K562 (cell line): ENCODE data around the gene PCSK2. TPM values are rescaled to one million over a fixed set of nuclear protein-coding genes. Genes with fewer than 3 reads are reported as not detected.

Experiments used
- ZBTB40 ChIP-seq, 2 experiments: fragments of 450-650 bp in 1 of 2; sonication (generic) in 1 of 2; formaldehyde crosslinking in 1 of 2; IDR thresholded peaks; 2 replicates each; pipeline versions ENCODE4 v1.7.1 to v1.9.0; 2016 to 2022; ENCODE audit warnings: inconsistent platforms in 1 of 2, mild to moderate bottlenecking in 1 of 2, missing genetic modification reagents in 1 of 2
- polyA plus RNA-seq, 8 experiments: library from polyadenylated mRNA; depleted of rRNA in 4 of 8; stranded (reverse) in 5 of 8; unstranded in 3 of 8; fragments of >200 nt; fragmentation: Nextera tagmentation in 2 of 8; fragmentation: Illumina TruSeq in 1 of 8; extraction: Ambion mirVana in 2 of 8; extraction: Trizol in 1 of 8; gene quantifications; 2 replicates each; pipeline versions ENCODE4 v1.2.1 to v1.2.3, GENCODE V29; 2011 to 2014; ENCODE audit warnings: inconsistent platforms in 1 of 8, missing spikeins in 1 of 8
- total RNA-seq, 7 experiments: library from RNA; depleted of rRNA in 6 of 7; stranded (reverse); fragments of >200 nt in 6 of 7; fragmentation: Illumina TruSeq in 2 of 7; extraction: Trizol in 2 of 7; gene quantifications; 2 replicates each; pipeline versions ENCODE4 v1.2.1 to v1.2.3, GENCODE V29; 2011 to 2021; ENCODE audit warnings: low replicate concordance in 1 of 7

PCSK2 gene
- total and polyA plus RNA-seq, 9 of the 15 experiments (the other 6 are each of a cell fraction or from before 2014, with no cell fraction given), result 0.04 to 0.07 (median 0.05) TPM; not detected in 6

- TF ChIP-seq ZBTB40 (IDR thresholded peaks at IDR 0.05), result no peak
- TF ChIP-seq ZBTB40 (CRISPR knock-in tag; IDR thresholded peaks at IDR 0.05), result no peak
Measured at GRCh38 chr20:17482536-17482935, 255.7 kb downstream of the PCSK2 start (continued).
